ENCODE data around the gene ZNF343. TPM values are rescaled to one million over a fixed set of nuclear protein-coding genes. Genes with fewer than 3 reads are reported as not detected.

ZNF343 gene
- total and polyA plus RNA-seq, 2 donors (not counting 1 experiment from before 2014, with no cell fraction given), result 11.6 to 23.4 TPM

DNA sequence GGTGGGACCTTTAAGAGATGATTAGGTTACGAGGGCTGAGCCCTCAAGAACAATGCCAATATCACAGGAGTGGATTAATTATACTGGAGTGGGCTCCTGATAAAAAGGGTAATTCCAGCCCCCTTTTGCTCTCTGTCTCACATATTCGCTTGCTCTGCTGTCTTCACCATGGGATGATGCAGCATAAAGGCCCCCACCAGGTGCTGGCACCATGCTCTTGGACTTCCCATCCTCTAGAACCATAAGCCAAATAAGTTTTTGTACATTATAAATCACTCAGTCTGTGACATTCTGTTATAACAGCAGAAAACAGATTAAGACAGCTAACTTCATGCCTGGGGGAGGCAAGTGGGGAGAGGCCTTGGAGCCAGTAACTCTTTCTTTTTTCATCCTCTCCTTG, 28.3 kb downstream of the ZNF343 start:
- Mint-ChIP-seq H3K4me1 (no peaks in the 10 kb centered on the region), H3K27me3 (no peaks in the 10 kb centered on the region), H3K4me3 (no peak overlapping the region), H3K9me3 (ENCODE audit: insufficient read depth) (peaks cover 3% of the 10 kb centered on the region), H3K27ac (no peak overlapping the region)
- DNase-seq (no peak), ATAC-seq (ENCODE audit: low read depth) (no peak)
- Histone ChIP-seq H3K27me3 (replicated peaks in 1 of 4; ENCODE audit: control extremely low read depth in 1 of 4, control insufficient read depth in 3 of 4, insufficient read depth in 4 of 4, low read length in 3 of 4) (no peaks in the 10 kb centered on the region), H3K4me3 (ENCODE audit: control extremely low read depth in 1 of 5, extremely low read depth in 1 of 5, insufficient read depth in 1 of 5, low read depth in 2 of 5, low read length in 4 of 5) (no peak overlapping the region), H3K4me1 (ENCODE audit: control insufficient read depth in 2 of 2, insufficient read depth in 2 of 2, low read length in 2 of 2) (no peaks in the 10 kb centered on the region), H3K36me3 (replicated peaks in 1 of 2; ENCODE audit: control extremely low read depth in 1 of 2, control insufficient read depth in 1 of 2, extremely low read depth in 1 of 2, insufficient read depth in 2 of 2, low read length in 1 of 2) (peaks cover 4 to 31% of the 10 kb centered on the region in 2 experiments), H3K9ac (ENCODE audit: low read length) (no peak overlapping the region), H4K20me1 (ENCODE audit: control insufficient read depth, insufficient read depth, low read length, poor library complexity, severe bottlenecking) (no peaks in the 10 kb centered on the region), H2AFZ (ENCODE audit: insufficient read depth, low read depth, low read length, poor library complexity, severe bottlenecking) (no peak overlapping the region), H3K4me2 (replicated peaks; ENCODE audit: low read depth, low read length, poor library complexity, severe bottlenecking) (no peak overlapping the region), H3K27ac (ENCODE audit: low read length in 2 of 2) (no peak overlapping the region), H3K9me3 (ENCODE audit: control extremely low read depth in 1 of 3, control insufficient read depth in 2 of 3, insufficient read depth in 1 of 3, low read length in 2 of 3) (peaks cover 0 to 12% (median 7%) of the 10 kb centered on the region in 3 donors), H3K79me2 (ENCODE audit: control insufficient read depth, insufficient read depth, low read length) (no peaks in the 10 kb centered on the region)
- ChIA-PET POLR2A (no interaction called here), CTCF (no interaction called here)
- 100% methylated on average over 2 of the region's 2 CpGs for WGBS (ENCODE audit: insufficient coverage)
- intact Hi-C loops (cut with micrococcal nuclease), result no loop called here
- TF ChIP-seq, protein P1, sequence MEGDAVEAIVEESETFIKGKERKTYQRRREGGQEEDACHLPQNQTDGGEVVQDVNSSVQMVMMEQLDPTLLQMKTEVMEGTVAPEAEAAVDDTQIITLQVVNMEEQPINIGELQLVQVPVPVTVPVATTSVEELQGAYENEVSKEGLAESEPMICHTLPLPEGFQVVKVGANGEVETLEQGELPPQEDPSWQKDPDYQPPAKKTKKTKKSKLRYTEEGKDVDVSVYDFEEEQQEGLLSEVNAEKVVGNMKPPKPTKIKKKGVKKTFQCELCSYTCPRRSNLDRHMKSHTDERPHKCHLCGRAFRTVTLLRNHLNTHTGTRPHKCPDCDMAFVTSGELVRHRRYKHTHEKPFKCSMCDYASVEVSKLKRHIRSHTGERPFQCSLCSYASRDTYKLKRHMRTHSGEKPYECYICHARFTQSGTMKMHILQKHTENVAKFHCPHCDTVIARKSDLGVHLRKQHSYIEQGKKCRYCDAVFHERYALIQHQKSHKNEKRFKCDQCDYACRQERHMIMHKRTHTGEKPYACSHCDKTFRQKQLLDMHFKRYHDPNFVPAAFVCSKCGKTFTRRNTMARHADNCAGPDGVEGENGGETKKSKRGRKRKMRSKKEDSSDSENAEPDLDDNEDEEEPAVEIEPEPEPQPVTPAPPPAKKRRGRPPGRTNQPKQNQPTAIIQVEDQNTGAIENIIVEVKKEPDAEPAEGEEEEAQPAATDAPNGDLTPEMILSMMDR (IDR thresholded peaks at IDR 0.05), result no peak

DNA sequence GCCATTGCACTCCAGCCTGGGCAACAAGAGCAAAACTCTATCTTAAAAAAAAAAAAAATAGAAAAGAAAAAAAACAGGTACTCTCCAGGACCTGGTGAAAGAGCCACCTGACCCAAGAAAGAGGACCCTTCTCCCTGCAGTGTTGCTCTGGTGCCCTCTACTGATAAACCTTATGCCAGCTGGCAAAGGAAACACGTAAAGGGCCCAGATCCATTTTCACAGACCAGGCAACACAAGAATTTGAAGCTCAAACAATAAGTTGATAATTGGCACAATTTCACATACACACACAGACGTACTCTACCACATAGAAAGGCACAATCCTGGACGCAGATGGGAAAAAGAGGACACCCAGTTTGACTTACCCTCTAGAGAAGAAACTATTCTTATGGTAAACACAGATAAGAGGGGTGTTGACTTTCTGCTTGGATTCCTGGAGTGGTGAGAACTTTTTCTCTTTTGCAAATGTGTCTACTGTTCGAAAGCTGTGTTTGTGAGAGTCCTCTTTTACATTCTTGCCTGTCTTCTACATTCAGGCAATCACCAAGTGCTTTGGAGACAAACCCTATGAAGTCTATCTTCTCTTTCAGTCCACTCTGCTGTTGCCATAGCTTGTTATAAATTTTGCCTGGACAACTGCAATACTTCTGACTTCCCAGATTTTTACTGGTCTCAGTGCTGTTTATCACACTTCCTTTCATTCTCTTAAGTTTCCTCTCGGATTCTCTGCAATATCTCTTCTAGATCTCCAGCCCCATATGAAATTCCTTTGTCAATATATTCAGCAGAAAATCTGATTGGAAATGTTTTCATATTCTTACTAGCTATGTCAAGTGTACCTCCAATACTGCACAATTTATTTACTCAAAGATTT, 31.7 kb downstream of the ZNF343 start:
- Histone ChIP-seq H3K4me3 (ENCODE audit: control extremely low read depth in 1 of 5, extremely low read depth in 1 of 5, insufficient read depth in 1 of 5, low read depth in 2 of 5, low read length in 4 of 5) (no peak overlapping the region), H2AFZ (ENCODE audit: insufficient read depth, low read depth, low read length, poor library complexity, severe bottlenecking) (no peak overlapping the region), H3K27me3 (replicated peaks in 1 of 4; ENCODE audit: control extremely low read depth in 1 of 4, control insufficient read depth in 3 of 4, insufficient read depth in 4 of 4, low read length in 3 of 4) (no peaks in the 10 kb centered on the region), H3K4me2 (replicated peaks; ENCODE audit: low read depth, low read length, poor library complexity, severe bottlenecking) (no peak overlapping the region), H3K79me2 (ENCODE audit: control insufficient read depth, insufficient read depth, low read length) (no peaks in the 10 kb centered on the region), H3K36me3 (replicated peaks in 1 of 2; ENCODE audit: control extremely low read depth in 1 of 2, control insufficient read depth in 1 of 2, extremely low read depth in 1 of 2, insufficient read depth in 2 of 2, low read length in 1 of 2) (peaks cover 4 to 10% of the 10 kb centered on the region in 2 experiments), H3K9ac (ENCODE audit: low read length) (no peak overlapping the region), H3K4me1 (ENCODE audit: control insufficient read depth in 2 of 2, insufficient read depth in 2 of 2, low read length in 2 of 2) (no peaks in the 10 kb centered on the region), H3K27ac (ENCODE audit: low read length in 2 of 2) (no peak overlapping the region), H3K9me3 (ENCODE audit: control extremely low read depth in 1 of 3, control insufficient read depth in 2 of 3, insufficient read depth in 1 of 3, low read length in 2 of 3) (peaks cover 1 to 12% (median 7%) of the 10 kb centered on the region in 3 donors), H4K20me1 (ENCODE audit: control insufficient read depth, insufficient read depth, low read length, poor library complexity, severe bottlenecking) (no peaks in the 10 kb centered on the region)
- ATAC-seq (ENCODE audit: low read depth) (no peak), DNase-seq (no peak)
- H3K4me1 Mint-ChIP-seq, result no peaks in the 10 kb centered on the region
- ChIA-PET POLR2A (interaction anchor here (0.5 kb wide), 1 partner anchor 47 kb away, joined by 5 read pairs; no protein-coding TSS in a partner anchor), CTCF (interaction anchor here (0.9 kb wide), 1 partner anchor 269 kb away, joined by 3 read pairs; no protein-coding TSS in a partner anchor)
- peaks cover 3% of the 10 kb centered on the region for H3K9me3 Mint-ChIP-seq (ENCODE audit: insufficient read depth)
- H3K27ac Mint-ChIP-seq, result no peak overlapping the region
- no peaks in the 10 kb centered on the region for H3K27me3 Mint-ChIP-seq
- intact Hi-C loops (cut with micrococcal nuclease), result loop anchor here (10.0 kb wide), 1 partner anchor 1012 kb away; the partner anchor contains the start of gene NSFL1C
- 100% methylated on average over 1 of the region's 5 CpGs for WGBS (ENCODE audit: insufficient coverage)
- TF ChIP-seq, protein P1 (IDR thresholded peaks at IDR 0.05), result no peak
- TF ChIP-seq EZH2 (IDR thresholded peaks at IDR 0.05; ENCODE audit: borderline replicate concordance, insufficient read depth, low read depth, low read length, poor library complexity, severe bottlenecking), result no peak
- H3K4me3 Mint-ChIP-seq, result no peak overlapping the region
